Spleen (tissue), 7 donors: ENCODE results near the gene FTCDNL1.

Source experiments
- POLR2A ChIP-seq, 3 donors: fragments of 450-650 bp; IDR thresholded peaks; one replicate each; pipeline ENCODE4 v1.5.1; 2017; ENCODE audit warnings: antibody characterized with exemption in 3 of 3, mild to moderate bottlenecking in 1 of 3
- TF ChIP-seq, protein P1 (sequence below), 11 experiments: fragments of 200-600 bp in 7 of 11; fragments of 450-650 bp in 4 of 11; sonication (generic) in 4 of 11; IDR thresholded peaks in 8 of 11; conservative IDR thresholded peaks in 3 of 11; 1 replicate in 7 of 11; 2 replicates in 4 of 11; pipeline versions ENCODE4 v1.4.0 to v1.8.0; 2016 to 2021; ENCODE audit warnings: antibody characterized with exemption in 11 of 11, inconsistent platforms in 4 of 11, mild to moderate bottlenecking in 1 of 11
- donor health status: DM: no; HTN: no; CAD: no; lungs with moderate emphysema.
- donor health status: DM: no; HTN: no; CAD: no.
- donor health status: DM: no; HTN: no; CAD: no.

DNA sequence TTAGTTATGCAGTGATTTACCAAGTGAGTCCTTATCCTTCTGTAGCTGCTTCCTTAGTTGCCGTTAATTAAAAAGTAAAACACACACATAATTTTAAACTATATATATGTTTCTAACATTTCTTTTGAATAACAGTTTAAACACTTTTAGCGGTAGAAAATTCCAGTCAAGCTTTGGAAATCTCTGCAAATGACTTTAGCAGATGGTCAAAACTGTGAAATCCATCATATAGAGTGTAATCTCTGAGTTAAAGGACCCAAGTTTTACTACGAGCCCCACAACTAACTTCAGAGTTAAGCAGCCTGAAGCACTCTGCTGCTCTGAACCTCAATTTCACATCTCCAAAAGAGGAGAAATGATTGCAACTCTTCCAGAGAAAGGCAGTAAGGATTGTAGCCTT, 96.2 kb downstream of the FTCDNL1 start:
- TF ChIP-seq, protein P1, sequence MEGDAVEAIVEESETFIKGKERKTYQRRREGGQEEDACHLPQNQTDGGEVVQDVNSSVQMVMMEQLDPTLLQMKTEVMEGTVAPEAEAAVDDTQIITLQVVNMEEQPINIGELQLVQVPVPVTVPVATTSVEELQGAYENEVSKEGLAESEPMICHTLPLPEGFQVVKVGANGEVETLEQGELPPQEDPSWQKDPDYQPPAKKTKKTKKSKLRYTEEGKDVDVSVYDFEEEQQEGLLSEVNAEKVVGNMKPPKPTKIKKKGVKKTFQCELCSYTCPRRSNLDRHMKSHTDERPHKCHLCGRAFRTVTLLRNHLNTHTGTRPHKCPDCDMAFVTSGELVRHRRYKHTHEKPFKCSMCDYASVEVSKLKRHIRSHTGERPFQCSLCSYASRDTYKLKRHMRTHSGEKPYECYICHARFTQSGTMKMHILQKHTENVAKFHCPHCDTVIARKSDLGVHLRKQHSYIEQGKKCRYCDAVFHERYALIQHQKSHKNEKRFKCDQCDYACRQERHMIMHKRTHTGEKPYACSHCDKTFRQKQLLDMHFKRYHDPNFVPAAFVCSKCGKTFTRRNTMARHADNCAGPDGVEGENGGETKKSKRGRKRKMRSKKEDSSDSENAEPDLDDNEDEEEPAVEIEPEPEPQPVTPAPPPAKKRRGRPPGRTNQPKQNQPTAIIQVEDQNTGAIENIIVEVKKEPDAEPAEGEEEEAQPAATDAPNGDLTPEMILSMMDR (IDR thresholded peaks at IDR 0.05 in 8 of 11, conservative IDR thresholded peaks at IDR 0.05 in 3 of 11): no peak
- TF ChIP-seq POLR2A (IDR thresholded peaks at IDR 0.05): no peak
